ENCODE data around the gene EFNA5.

The EFNA5 gene

GRCh38 chr5:107384256-107384655 lies 286.5 kb downstream of the EFNA5 start:
- no peak for DNase-seq

- DNase-seq, result no peak
Observed at GRCh38 chr5:107383414-107383813, 287.3 kb downstream of the EFNA5 start.

GRCh38 chr5:107381189-107381856 lies 289.4 kb downstream of the EFNA5 start:
- no peak for DNase-seq

- no peak for DNase-seq
Observed at GRCh38 chr5:107380654-107381053, 290.1 kb downstream of the EFNA5 start.

- DNase-seq, result no peak
Observed at GRCh38 chr5:107378218-107378899, 292.4 kb downstream of the EFNA5 start.

- DNase-seq, result no peak
Observed at GRCh38 chr5:107377277-107377609, 293.5 kb downstream of the EFNA5 start.

- DNase-seq, result no peak
Observed at GRCh38 chr5:107376546-107377276, 294.0 kb downstream of the EFNA5 start.

- no peak for DNase-seq
Observed at GRCh38 chr5:107373549-107374263, 297.0 kb downstream of the EFNA5 start.

- DNase-seq, result no peak
Observed at GRCh38 chr5:107372723-107373450, 297.9 kb downstream of the EFNA5 start.

GRCh38 chr5:107370396-107370968 lies 300.3 kb downstream of the EFNA5 start:
- DNase-seq, result no peak

- DNase-seq, result no peak
Observed at GRCh38 chr5:107369622-107370021, 301.1 kb downstream of the EFNA5 start.

GRCh38 chr5:107368615-107369014 lies 302.1 kb downstream of the EFNA5 start:
- DNase-seq, result no peak

GRCh38 chr5:107367939-107368338 lies 302.8 kb downstream of the EFNA5 start:
- no peak for DNase-seq

GRCh38 chr5:107367480-107367879 lies 303.3 kb downstream of the EFNA5 start:
- no peak for DNase-seq

- no peak for DNase-seq
Observed at GRCh38 chr5:107365320-107366109, 305.2 kb downstream of the EFNA5 start.

- DNase-seq, result no peak
Observed at GRCh38 chr5:107364443-107365319, 306.1 kb downstream of the EFNA5 start.

- DNase-seq, result no peak
Observed at GRCh38 chr5:107363768-107364167, 307.0 kb downstream of the EFNA5 start.

- no peak for DNase-seq
Observed at GRCh38 chr5:107361945-107362344, 308.8 kb downstream of the EFNA5 start.

- DNase-seq, result no peak
Observed at GRCh38 chr5:107359916-107360234, 310.9 kb downstream of the EFNA5 start.

- DNase-seq, result no peak
Observed at GRCh38 chr5:107359033-107359915, 311.5 kb downstream of the EFNA5 start.

All from activated CD4-positive, CD25-positive, alpha-beta regulatory T cell treated with anti-CD3 and anti-CD28 coated beads, Interleukin-2, amount 50 U/mL, for 72 hours (primary cell).